Left forelimb (tissue), 1 donor: ENCODE results near the gene FCRL4.
"Not testable (repeated sequence)": the region's sequence is repeated elsewhere in the genome, so short reads cannot be mapped to it uniquely, and the experiment has no call there.

Experiments
- DNase-seq: peaks from one replicate; pipeline ENCODE4 v3.0.0-alpha.2; 2018; ENCODE audit warnings: low spot score

The FCRL4 gene

GRCh38 chr1:157551694-157552693 is 45.9 kb downstream of the FCRL4 start, which contains the start of gene FCRL5:
TSS of gene FCRL5 (minus strand) at chr1:157552515. CDS start at chr1:157552362, 153 bp downstream.
- DNase-seq = no peak

GRCh38 chr1:157548081-157548480 is 49.8 kb downstream of the FCRL4 start:
- not testable (repeated sequence) for DNase-seq

GRCh38 chr1:157542676-157543075 is 55.2 kb downstream of the FCRL4 start:
- no peak for DNase-seq

GRCh38 chr1:157540852-157541251 is 57.0 kb downstream of the FCRL4 start:
- no peak for DNase-seq

GRCh38 chr1:157540160-157540748 is 57.6 kb downstream of the FCRL4 start:
- DNase-seq = no peak

- DNase-seq = no peak
Observed at GRCh38 chr1:157539568-157539967, 58.3 kb downstream of the FCRL4 start.

- DNase-seq = no peak
Observed at GRCh38 chr1:157532569-157532968, 65.3 kb downstream of the FCRL4 start.

GRCh38 chr1:157523774-157524493 is 74.0 kb downstream of the FCRL4 start:
- DNase-seq = no peak
